Stimulated activated CD4-positive, alpha-beta T cell treated with anti-CD3 and anti-CD28 coated beads, Interleukin-12 subunit alpha, Interleukin-12 subunit beta, amount 100 ng/mL, for 48 hours (primary cell): ENCODE results near the gene TSPEAR.
"Not testable (repeated sequence)": the region's sequence is repeated elsewhere in the genome, so short reads cannot be mapped to it uniquely, and the experiment has no call there.

Experiments
- DNase-seq, 3 donors: peaks; one replicate each; pipeline ENCODE4 v3.0.0-alpha.2; 2020; ENCODE audit warnings: low read depth in 2 of 3, low spot score in 1 of 3

TSPEAR gene

GRCh38 chr21:44656868-44657267 lies 54.5 kb downstream of the TSPEAR start:
- no peak for DNase-seq

- no peak for DNase-seq
Observed at GRCh38 chr21:44654576-44655175, 56.7 kb downstream of the TSPEAR start, which contains the start of gene KRTAP12-4. Gene KRTAP12-4, minus strand, starts transcription at chr21:44654659. Its CDS starts 45 bp downstream, at chr21:44654614.

- no peak for DNase-seq
Observed at GRCh38 chr21:44653656-44654575, 57.5 kb downstream of the TSPEAR start.

GRCh38 chr21:44653123-44653522 lies 58.2 kb downstream of the TSPEAR start:
- no peak for DNase-seq

- no peak for DNase-seq
Observed at GRCh38 chr21:44650973-44651675, 60.2 kb downstream of the TSPEAR start.

- no peak for DNase-seq
Observed at GRCh38 chr21:44650265-44650972, 61.0 kb downstream of the TSPEAR start.

- no peak for DNase-seq
Observed at GRCh38 chr21:44649521-44650100, 61.8 kb downstream of the TSPEAR start.

GRCh38 chr21:44648557-44649311 lies 62.6 kb downstream of the TSPEAR start:
- no peak for DNase-seq

- DNase-seq: no peak
Observed at GRCh38 chr21:44647222-44647552, 64.2 kb downstream of the TSPEAR start.

- not testable (repeated sequence) for DNase-seq
Observed at GRCh38 chr21:44646366-44647221, 64.8 kb downstream of the TSPEAR start, which contains the start of gene KRTAP10-11. Gene KRTAP10-11, plus strand, starts transcription at chr21:44646414. Its CDS starts 45 bp downstream, at chr21:44646459.

- DNase-seq: no peak
Observed at GRCh38 chr21:44644878-44645277, 66.5 kb downstream of the TSPEAR start.

GRCh38 chr21:44643741-44644310 lies 67.5 kb downstream of the TSPEAR start:
- no peak for DNase-seq

GRCh38 chr21:44640761-44641160 lies 70.6 kb downstream of the TSPEAR start:
- no peak for DNase-seq

- no peak for DNase-seq
Observed at GRCh38 chr21:44639331-44639655, 72.1 kb downstream of the TSPEAR start.

- DNase-seq: not testable (repeated sequence)
Observed at GRCh38 chr21:44638506-44639330, 72.7 kb downstream of the TSPEAR start.

GRCh38 chr21:44637851-44638348 lies 73.5 kb downstream of the TSPEAR start:
- not testable (repeated sequence) for DNase-seq

- no peak for DNase-seq
Observed at GRCh38 chr21:44637018-44637850, 74.1 kb downstream of the TSPEAR start, which contains the start of gene KRTAP10-10. Gene KRTAP10-10, plus strand, starts transcription at chr21:44637356. Its CDS starts 62 bp downstream, at chr21:44637418.
